Measurements from ENCODE around the gene CAMK2D.

CAMK2D gene

DNA sequence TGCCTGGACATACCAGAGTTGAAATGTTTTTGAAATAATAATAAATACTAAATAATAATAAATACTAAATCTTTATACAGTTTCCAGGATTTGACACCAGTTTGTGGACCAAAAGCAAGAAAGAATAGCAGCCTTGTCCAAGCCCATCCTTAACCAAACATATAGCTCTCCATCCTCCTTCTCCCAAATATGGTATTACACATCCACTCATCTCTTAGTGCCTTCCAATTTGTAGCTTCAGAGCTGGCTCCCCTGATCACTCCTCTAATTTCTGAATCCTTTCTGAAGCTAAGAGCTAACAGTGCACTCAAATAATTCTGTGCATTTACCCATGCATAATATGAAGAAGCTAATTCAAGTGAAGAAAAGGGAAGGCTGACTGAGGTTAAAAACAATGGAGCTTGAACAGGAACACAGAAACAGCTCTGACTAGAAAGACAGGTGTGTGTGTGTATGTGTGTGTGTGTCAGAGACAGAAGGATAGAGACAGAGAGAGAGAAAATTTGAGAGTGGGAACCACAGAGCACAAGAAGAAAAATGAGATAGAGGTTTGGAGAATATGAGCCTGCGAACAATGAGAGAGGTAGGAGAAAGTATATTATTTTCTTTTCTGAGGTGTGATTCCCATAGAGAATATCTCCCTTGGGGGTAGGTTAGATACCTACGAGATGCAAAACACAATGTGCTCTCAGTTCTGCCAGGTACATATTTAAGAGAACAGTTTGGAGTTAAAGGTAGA is 123.5 kb downstream of the CAMK2D start:
- DNase-seq (ENCODE audit: low read depth in 2 of 2), result no peak

DNA sequence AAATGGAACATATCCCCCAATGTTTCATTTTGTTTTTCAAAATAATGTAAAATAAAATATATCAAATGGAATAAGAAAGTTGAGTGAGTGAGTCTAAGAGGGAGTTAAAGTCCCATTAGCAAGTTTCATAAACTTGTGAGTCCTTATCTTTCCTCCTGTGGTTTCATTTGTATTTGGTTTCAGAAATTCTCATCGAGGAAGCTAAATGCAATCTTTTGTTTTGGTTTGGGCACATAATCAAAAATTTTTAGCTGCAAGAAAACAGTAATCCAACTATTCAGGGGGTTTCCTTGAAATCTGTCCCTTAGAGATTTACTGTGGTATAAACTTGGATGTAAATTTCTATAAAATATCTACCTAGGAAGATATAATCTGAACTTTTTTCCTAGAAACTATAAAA is 124.2 kb downstream of the CAMK2D start:
- DNase-seq (ENCODE audit: low read depth in 2 of 2), result no peak

DNA sequence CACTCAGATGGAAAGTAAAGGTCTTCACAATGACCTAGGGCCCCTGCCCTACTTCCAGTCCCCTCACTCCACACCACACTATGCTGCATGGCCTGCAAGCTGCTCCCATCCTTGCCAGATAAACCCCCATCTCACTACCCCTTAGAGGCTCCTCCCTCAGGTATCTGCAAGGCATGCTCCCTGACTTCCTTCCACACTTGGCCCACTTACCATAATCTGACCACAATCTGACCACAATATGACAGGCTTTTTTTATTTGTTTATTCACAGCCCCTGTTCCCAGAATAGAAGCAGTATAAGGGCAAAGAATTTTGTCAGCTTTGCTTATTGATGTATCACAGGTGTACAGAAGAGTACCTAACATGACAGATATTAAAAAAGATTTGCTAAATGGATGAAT is 124.7 kb downstream of the CAMK2D start:
- DNase-seq (ENCODE audit: low read depth in 2 of 2), result no peak

DNA sequence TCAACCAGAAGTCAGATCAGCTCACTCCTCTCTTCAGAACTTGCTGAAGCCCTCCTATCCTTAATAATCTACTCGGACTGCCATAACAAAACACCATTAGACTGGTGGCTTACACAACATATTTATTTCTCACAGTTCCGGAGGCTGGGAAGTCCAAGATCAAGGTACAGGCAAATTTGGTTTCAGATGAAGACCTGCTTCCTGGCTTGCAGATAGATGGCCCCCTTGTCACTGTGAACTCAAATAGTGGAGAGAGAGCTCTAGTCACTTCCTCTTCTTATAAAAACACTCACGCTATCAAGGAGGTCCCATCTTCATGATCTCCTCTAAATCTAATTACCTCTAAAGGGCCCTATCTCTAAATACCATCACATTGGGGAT is 125.1 kb downstream of the CAMK2D start:
- no peak for DNase-seq (ENCODE audit: low read depth in 2 of 2)

DNA sequence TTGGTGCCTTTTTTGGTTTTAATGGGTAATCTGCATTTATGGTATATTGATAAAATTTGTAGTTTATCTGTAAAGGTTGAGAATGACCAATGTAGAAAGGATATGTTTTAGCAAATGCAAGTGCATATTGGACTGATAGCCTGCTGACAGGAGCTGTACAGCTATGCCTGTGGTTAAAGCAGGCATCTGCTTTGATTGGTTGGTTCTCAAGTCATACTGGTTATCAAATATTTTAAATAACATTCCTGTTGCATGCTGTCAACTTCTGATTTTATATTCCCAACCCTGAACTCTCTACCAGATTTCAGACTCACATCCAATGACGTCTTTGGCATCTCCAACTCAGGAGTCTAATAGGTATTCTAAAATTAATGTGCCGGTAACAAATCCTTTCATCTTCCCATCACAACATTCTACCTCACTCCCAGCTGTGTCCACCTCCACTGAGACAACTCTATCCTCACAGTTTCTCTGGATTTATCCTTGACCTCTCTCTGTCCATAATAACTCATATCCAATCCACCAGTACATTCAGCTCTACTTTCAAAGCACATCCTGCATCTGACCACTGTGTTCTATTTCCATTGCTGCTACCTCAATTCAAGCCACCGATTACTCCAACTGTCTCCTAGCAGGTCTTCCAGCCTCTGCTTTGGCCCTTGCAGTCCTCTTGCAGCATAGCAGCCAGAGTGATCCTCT is 125.7 kb downstream of the CAMK2D start:
- DNase-seq (ENCODE audit: low read depth in 2 of 2), result no peak

DNA sequence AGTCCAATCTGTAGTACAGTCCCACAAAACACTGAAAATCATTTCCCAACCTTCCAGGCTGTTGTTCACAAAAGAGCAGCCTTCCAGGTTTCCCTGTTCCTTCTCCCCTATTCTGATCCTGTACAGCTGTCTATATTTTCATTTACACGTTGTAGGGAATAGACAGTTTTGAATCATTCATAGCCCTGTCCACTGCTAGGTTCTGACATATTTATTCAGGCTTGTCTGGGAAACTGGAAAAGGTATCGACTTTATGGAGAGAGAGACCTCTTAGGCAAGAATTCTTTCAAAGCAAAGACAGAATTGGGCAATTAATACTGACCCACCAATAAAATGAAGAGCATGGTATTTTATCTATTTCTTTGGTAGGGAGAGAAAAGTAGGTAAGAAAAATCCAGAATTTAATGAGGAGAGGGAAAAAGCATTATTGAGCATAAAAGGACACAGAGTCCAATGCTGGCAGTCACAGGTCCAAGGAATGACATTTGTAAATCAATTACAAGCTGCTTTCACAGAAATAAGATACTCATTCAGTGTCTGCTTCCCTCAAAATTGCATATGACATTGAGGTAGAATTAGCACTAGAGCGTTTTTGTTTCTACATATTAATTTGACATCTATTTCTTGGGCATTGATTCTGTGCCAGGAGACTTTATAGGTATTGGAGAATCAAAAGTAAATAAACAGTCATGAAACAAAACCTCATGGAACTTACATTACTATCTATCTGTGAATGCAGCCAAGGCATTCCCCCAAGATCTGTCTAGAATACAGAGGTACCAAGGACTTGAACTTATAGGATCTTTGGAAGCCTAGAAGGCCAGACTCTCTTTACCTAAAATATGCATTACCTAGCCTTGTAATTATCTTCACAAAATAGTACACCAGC is 127.2 kb downstream of the CAMK2D start:
- no peak for DNase-seq (ENCODE audit: low read depth in 2 of 2)

DNA sequence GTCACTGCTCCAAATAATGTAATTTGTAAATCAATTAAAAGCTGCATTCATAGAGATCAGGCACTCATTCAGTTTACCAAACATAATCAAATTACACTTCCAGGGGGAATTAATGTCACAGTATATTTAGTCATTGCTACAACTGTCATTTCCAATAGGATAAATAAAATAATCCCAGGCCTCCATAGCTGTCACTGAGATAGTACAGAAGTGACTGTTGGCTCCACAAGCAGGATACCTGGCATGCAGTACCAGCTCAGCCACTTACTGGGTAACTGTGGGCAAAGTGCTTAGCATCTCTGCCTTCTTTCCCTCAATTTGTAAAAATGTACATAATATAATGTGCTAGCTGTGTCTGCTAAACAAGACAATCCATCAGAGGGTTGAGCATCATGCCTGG is 128.1 kb downstream of the CAMK2D start:
- DNase-seq (ENCODE audit: low read depth in 2 of 2), result no peak

DNA sequence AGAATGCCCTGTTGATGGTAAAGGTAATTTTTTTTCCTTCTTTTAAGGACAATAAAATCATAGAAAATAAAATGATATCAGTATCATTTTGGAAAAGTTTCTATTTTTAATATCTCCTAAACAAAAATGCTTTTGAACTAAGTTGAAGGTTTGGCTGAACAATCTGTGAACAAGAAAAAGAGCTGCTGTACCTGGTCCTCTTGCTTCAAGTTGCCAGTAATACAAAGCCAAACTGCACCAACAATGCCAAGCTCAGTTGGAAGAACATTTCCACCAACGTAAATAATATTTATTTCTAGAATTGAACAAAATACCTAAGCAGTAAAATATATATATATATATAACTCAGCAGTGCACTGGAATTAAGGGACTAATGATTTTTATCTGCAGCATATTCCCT is 132.8 kb downstream of the CAMK2D start:
- no peak for DNase-seq (ENCODE audit: low read depth in 2 of 2)

DNA sequence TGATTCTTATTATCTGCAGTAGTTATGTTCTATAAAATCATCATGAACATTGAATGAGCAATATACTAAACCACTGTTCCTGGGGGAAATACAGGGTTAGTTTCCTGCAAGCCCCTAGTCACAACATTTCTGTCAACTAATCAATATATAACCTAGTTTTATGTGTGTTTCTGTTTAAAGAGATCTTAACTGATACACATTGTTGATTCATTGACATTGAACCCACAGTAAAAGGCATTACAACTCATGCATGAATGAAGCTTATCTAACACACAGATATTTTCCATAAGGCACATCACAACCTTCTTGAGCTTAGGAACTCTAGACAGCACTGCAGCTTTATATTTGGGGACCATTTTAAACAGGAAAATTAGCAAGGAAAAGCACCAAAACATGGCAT is 134.2 kb downstream of the CAMK2D start:
- no peak for DNase-seq (ENCODE audit: low read depth in 2 of 2)

DNA sequence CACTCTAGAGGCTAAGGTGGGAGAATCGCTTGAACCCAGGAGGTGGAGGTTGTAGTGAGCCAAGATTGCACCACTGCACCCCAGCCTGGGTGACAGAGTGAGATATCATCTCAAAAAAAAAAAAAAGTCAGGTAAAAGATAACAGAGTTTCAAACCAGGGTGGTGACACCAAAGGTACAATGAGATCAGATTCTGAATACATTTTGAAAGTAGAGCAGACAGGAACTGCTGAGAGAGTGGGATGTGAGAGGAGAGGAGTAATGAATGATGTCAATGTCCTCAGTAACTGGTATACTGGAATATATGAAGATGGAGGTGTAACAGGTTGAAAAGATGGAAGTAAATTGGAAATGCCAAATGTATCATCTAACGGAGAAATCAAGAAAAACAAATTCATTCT is 135.6 kb downstream of the CAMK2D start:
- no peak for DNase-seq (ENCODE audit: low read depth in 2 of 2)

DNA sequence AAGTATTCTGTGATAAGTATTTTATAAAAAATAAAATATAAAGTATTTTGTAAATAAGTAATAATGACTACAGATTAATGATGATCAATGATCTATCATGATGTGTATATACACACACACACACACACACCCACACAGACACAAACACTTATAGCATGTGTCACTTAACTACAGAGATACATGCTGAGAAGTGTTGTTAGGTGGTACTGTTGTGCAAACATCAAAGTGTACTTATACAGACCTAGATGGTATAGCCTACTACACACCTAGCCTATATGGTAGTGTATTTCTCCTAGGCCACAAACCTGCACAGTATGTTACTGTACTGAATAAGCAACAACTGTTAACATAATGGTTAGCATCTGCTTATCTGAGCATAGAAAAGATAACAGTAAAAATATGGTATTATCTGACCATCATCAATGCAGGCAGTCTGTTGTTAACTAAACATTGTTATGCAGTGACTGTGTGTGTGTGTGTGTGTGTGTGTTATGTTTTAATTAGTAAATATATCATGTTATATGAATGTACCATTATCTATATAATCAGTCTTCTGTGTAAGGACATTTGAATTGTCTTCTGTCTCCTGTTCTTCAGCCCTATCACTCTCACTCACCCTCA is 138.2 kb downstream of the CAMK2D start:
- DNase-seq (ENCODE audit: low read depth in 2 of 2), result no peak

DNA sequence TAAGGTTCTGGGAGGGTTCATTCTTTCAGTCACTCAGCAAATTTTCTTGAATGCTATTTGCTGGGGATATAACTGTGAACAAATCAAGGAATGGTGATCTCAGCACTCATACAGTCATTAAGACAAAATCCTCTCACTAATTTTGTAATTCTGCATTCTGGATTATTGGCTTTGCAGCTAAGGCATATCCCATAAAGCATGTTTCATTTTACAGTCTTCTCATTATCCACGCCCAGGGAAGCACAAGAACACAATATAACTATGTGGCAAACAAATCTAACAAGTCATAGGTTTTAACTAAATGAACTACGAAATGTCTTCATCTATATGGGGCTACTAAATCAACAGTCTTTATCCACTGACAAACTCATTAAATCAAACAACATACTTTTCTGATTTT is 139.9 kb downstream of the CAMK2D start:
- DNase-seq (ENCODE audit: low read depth in 2 of 2), result no peak

DNA sequence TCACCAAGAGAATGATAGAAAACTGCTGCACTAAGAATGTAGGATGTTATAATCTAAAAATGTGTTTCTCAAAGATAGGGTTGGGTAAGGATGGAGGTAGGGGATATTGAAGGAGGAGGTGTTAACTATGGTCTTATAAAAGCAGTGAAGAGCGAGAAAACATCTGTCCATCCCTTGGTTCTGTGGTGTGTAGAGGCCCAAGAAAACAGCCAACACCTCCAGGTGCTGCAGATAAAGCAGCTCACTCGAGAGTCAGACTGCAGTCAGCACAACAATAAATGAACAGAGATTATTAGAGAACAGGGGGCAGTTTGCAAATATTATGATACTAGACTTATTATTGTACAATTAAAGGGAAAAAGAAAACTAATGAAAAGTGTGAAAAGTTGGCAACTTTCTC is 141.5 kb downstream of the CAMK2D start:
- no peak for DNase-seq (ENCODE audit: low read depth in 2 of 2)

DNA sequence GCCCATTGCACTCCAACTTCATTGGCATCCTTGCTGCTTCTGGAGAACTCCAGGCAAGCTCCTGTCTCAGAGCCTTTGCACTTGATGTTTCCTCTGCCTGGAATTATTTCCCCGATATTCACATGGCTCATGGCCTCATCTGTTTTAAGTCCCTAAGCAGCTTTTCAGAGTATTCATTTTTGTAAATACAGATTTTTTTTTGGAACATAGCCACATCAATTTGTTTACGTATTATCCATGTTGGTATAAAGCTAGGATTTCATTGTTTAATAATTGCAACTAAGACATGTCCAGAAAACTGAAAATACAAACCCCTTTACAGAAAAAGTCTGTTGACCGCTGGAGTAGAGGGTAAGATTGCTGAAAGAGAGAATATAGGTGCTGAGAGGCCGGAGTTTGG is 142.0 kb downstream of the CAMK2D start:
- DNase-seq (ENCODE audit: low read depth in 2 of 2), result no peak

DNA sequence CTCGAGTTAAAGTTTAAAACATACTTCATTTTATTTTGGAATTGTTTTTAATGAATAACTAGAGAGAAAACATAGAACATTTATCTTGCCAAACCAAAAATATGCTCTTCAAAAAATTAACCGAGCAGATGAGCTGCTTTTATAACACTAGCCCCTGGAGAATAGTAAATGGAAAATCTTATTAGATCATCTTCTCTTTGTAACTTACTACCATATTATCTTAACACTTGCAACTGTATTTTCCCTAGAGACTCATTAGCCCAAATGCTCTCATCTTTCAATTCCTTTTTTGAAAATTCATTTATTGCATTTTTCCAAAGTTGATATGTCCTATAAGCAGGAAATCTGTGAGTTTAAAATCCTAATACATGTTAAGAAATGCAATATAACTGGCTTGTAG is 143.3 kb downstream of the CAMK2D start:
- DNase-seq (ENCODE audit: low read depth in 2 of 2), result no peak

DNA sequence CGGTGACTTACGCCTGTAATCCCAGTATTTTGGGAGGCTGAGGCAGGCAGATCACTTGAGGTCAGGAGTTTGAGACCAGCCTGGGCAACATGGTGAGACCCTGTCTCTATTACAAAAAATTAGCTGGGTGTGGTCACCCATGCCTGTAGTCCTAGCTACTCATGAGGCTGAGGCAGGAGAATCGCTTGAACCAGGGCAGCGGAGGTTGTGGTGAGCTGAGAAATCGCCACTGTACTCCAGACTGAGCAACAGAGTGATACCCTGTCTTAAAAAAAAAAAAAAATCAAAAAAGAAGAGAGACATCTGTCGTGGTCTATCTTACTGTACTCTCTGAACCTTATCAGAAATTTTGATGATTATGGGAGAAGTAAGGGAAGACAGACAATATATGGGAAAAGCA is 144.3 kb downstream of the CAMK2D start:
- DNase-seq (ENCODE audit: low read depth in 2 of 2), result no peak

DNA sequence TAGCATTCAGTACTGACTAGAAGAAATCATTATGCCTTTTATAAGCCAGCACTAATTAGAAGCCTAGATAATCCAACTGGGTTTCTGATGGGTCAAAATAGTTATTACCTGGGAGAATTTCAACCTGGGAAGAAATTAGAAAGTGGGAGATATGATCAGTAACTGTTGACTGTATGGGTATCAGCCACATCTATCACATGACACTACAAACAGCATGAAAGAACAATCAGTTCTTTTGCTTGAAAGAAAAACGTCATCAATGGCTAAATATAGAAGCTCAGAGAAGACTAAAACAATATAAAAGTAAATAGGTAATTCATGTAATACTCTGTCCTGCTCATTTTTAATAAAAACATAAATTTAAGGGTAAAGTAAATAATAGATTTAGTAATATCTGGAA is 145.1 kb downstream of the CAMK2D start:
- DNase-seq (ENCODE audit: low read depth in 2 of 2), result no peak

DNA sequence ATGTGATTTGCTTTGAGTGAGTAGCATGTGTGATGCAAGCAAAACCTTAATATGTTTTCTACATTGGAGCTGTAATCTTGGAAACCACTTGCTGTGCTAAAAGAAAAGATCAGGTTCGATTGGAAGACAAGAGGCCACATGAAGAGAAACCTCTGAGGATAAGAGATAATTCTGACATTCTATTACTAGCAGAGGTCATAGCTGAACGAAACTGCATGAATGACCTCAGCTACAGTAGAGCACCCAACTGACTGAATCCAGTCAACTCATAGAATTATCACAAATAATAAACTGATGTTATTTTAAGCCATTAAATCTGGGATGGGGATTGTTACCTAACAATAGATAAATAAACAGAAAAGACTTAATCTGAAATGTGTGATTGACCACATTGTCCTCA is 147.1 kb downstream of the CAMK2D start:
- DNase-seq (ENCODE audit: low read depth in 2 of 2), result no peak

DNA sequence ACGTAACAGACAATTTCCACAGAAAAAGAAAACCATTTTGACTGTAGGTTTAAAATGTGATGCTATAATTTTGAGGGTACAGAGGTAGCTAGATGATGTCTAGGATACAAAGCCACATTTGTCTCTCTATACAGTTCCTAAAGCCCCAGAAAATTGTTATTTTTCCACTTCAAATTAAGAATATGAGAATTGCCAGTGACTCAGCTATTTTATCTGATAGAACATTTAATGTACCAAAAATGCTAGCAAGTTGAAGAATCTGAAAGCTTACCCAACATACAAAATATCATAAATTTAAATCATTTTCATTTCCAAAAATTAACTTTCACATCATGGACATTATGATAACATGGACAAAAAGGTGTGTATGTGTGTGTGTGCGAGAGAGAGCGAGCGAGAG is 148.0 kb downstream of the CAMK2D start:
- no peak for DNase-seq (ENCODE audit: low read depth in 2 of 2)

DNA sequence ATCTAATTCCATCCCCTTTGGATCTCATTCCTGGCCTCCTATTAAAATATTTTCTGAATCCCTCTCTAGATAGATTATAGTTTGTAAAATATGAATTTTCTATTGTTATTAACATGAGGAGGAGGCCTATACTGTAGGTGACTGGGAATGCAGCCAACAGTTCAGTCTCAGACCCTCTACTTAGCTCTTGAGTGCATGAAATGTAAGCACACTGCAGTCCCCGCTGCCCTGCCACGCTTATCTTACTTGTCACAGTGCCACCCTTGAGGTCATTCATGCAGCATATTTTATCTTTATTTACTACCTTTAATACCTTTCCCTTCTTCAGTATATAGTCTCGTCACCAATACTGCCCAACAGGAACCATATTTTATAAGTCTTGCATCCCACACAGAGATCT is 151.0 kb downstream of the CAMK2D start:
- no peak for DNase-seq (ENCODE audit: low read depth in 2 of 2)

DNA sequence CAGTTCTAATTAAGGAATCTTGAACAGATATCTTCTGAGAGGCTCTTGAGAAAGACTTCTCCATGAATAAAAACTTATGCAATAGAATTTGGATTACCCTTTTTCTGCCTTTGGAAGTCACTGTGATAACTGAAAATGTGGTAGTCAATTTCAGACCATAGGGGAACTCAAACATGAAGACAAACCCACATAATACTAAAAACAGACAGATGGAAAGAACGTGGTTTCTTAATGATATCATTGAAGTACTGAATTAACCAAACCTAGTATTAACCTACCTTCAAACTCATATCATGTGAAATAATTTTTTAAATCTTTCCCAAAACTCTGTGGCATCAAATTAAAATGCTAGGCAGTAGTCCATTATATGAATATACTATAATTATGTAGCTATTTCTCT is 153.5 kb downstream of the CAMK2D start:
- no peak for DNase-seq (ENCODE audit: low read depth in 2 of 2)

DNA sequence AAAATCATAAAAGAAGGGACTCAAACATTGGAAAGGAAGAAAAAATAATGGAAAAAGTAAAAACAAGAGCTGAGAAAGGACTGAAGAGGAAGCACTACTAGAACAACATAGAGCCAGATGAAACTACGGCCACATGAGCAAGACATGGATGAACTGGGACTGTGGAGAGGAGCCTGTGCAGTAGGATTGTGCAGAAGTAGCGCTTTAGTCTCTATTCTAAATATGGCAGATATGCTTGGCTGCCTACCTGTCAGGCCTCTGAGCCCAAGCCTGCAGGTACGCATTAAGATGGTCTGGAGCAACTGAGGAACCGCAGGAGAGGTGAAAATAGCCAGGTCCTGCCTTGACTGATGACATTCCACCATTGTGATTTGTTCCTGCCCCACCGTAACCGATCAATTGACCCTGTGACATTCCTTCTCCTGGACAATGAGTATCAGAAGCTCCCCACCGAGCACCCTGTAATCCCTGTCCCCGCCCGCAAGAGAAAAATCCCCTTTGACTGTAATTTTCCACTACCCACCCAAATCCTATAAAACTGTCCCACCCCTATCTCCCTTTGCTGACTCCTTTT is 154.3 kb downstream of the CAMK2D start:
- no peak for DNase-seq (ENCODE audit: low read depth in 2 of 2)
